Measurements from ENCODE around the gene PITX2.

- TF ChIP-seq POLR2A (IDR thresholded peaks at IDR 0.05), result no peak
- no peak for TF ChIP-seq CTCF (IDR thresholded peaks at IDR 0.05)
- no peak for TF ChIP-seq EP300 (IDR thresholded peaks at IDR 0.05)
These were observed 8.0 kb upstream of the PITX2 start for GRCh38 chr4:110630688-110631402.
